GM06990 (cell line): Measurements from ENCODE around the gene XPNPEP3.

Experiments used
- DNase-seq: peaks from one replicate; pipeline ENCODE4 v3.0.0-alpha.2; 2011; ENCODE audit not compliant: insufficient read length; ENCODE audit errors: extremely low read depth
- H3K27me3 ChIP-seq: replicated peaks from 2 replicates; pipeline ENCODE4 v1.6.0; 2011; ENCODE audit warnings: low read length; ENCODE audit not compliant: control insufficient read depth, insufficient read depth
- H3K36me3 ChIP-seq: 2 replicates; pipeline ENCODE4 v1.5.1; 2011; ENCODE audit warnings: low read length; ENCODE audit not compliant: control insufficient read depth, insufficient read depth
- H3K4me3 ChIP-seq: replicated peaks from 2 replicates; pipeline ENCODE4 v1.5.1; 2011; ENCODE audit warnings: low read depth, mild to moderate bottlenecking, control low read depth, low read length
- TF ChIP-seq, protein P1 (sequence below): IDR thresholded peaks from 2 replicates; pipeline ENCODE4 v1.5.1; 2011; ENCODE audit warnings: low read length, control low read depth, mild to moderate bottlenecking, inconsistent platforms; ENCODE audit not compliant: insufficient read depth, poor library complexity, severe bottlenecking

Gene XPNPEP3

GRCh38 chr22:40951795-40952605, 95.1 kb downstream of the XPNPEP3 start:
- peak; percentile 16 for DNase-seq
- Histone ChIP-seq H3K27me3 (no peaks in the 10 kb centered on the region), H3K36me3 (peaks cover 2% of the 10 kb centered on the region), H3K4me3 (peak overlapping the region; percentile 79)
- TF ChIP-seq, protein P1, sequence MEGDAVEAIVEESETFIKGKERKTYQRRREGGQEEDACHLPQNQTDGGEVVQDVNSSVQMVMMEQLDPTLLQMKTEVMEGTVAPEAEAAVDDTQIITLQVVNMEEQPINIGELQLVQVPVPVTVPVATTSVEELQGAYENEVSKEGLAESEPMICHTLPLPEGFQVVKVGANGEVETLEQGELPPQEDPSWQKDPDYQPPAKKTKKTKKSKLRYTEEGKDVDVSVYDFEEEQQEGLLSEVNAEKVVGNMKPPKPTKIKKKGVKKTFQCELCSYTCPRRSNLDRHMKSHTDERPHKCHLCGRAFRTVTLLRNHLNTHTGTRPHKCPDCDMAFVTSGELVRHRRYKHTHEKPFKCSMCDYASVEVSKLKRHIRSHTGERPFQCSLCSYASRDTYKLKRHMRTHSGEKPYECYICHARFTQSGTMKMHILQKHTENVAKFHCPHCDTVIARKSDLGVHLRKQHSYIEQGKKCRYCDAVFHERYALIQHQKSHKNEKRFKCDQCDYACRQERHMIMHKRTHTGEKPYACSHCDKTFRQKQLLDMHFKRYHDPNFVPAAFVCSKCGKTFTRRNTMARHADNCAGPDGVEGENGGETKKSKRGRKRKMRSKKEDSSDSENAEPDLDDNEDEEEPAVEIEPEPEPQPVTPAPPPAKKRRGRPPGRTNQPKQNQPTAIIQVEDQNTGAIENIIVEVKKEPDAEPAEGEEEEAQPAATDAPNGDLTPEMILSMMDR: no peak

DNA sequence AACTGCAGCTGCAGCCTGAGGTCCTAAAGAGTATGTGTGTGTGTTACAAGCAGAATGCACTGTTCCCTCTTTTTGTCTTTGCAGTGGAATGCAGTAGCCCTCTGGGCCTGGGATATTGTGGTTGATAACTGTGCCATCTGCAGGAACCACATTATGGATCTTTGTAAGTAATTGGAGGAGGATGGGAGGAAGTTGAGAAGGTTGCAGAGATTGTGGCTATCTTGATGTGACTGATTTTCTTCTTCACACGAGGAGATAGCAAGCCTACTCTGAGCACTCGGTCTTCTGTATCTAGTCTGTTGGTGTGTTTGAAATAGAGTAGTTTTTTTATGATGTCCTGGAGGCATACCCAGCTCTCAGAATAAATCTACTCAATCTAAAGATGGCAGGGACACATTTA, 96.5 kb downstream of the XPNPEP3 start:
- H3K4me3 ChIP-seq: peak overlapping the region; percentile 20
- H3K36me3 ChIP-seq: peaks cover 4% of the 10 kb centered on the region
- no peaks in the 10 kb centered on the region for H3K27me3 ChIP-seq
- TF ChIP-seq, protein P1: no peak
- no peak for DNase-seq

- TF ChIP-seq, protein P1: no peak
- DNase-seq: no peak
- H3K4me3 ChIP-seq: no peak overlapping the region
- no peaks in the 10 kb centered on the region for H3K27me3 ChIP-seq
- H3K36me3 ChIP-seq: peaks cover 4% of the 10 kb centered on the region
Observed at GRCh38 chr22:40954113-40954512, 97.2 kb downstream of the XPNPEP3 start.

GRCh38 chr22:40955571-40955970, 98.6 kb downstream of the XPNPEP3 start:
- Histone ChIP-seq H3K4me3 (no peak overlapping the region), H3K27me3 (no peaks in the 10 kb centered on the region), H3K36me3 (peaks cover 5% of the 10 kb centered on the region)
- DNase-seq: no peak
- TF ChIP-seq, protein P1: no peak

DNA sequence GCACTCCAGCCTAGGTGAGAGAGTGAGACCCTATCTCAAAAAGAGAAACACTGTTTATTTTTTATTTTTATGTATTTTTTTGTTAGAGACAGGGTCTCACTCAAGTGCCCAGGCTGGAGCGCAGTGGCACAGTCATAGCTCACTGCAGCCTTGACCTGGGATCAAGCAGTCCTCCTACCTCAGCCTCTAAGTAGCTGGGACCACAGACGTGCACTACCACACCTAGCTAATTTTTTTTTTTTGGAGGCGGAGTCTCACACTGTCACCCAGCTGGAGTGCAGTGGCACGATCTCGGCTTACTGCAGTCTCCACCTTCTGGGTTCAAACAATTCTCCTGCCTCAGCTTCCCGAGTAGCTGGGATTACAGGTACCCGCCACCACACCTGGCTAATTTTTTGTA, 100.7 kb downstream of the XPNPEP3 start:
- peaks cover 7% of the 10 kb centered on the region for H3K36me3 ChIP-seq
- H3K27me3 ChIP-seq: no peaks in the 10 kb centered on the region
- H3K4me3 ChIP-seq: no peak overlapping the region
- TF ChIP-seq, protein P1: no peak
- no peak for DNase-seq

- Histone ChIP-seq H3K4me3 (no peak overlapping the region), H3K27me3 (no peaks in the 10 kb centered on the region), H3K36me3 (peaks cover 7% of the 10 kb centered on the region)
- TF ChIP-seq, protein P1: no peak
- DNase-seq: no peak
Observed at GRCh38 chr22:40958299-40958698, 101.4 kb downstream of the XPNPEP3 start.
